ENCODE measurements around the gene GNA15.

Gene GNA15

DNA sequence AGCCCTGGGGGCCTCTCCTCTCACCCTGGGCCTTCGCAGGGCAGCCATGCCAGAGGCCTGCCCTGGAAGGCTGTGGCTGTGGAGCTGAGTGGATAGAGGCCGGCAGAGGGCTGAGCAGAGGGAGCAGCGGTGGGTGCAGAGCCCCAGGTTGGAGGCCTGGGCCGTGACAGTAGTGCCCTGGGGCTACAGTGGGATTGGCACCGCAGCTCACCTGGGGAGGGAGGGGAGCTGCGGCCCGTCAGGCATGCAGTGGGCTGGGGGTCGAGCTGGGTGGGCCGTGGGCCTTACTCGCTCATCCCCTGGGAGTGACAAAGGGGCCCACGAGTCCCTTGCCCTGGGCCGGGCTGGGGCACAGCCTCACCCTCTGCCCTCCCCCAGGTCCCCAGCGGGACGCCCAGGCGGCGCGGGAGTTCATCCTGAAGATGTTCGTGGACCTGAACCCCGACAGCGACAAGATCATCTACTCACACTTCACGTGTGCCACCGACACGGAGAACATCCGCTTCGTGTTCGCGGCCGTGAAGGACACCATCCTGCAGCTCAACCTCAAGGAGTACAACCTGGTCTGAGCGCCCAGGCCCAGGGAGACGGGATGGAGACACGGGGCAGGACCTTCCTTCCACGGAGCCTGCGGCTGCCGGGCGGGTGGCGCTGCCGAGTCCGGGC is 15.1 kb upstream of the GNA15 start:
- Histone ChIP-seq H3K36me3 (ENCODE audit: insufficient read depth, low read length) (no peaks in the 10 kb centered on the region), H2AFZ (ENCODE audit: low read length) (no peak overlapping the region), H4K20me1 (ENCODE audit: insufficient read depth, low read length) (no peaks in the 10 kb centered on the region), H3K79me2 (ENCODE audit: insufficient read depth, low read length) (no peaks in the 10 kb centered on the region), H3K4me1 (ENCODE audit: insufficient read depth, low read length, severe bottlenecking) (no peaks in the 10 kb centered on the region), H3K9ac (ENCODE audit: low read length) (no peak overlapping the region), H3K9me2 (ENCODE audit: low read depth, low read length) (no peaks in the 10 kb centered on the region), H3K4me2 (ENCODE audit: low read length) (no peak overlapping the region), H3K27ac (ENCODE audit: low read depth, low read length, poor library complexity, severe bottlenecking) (no peak overlapping the region), H3K9me3 (ENCODE audit: low read length) (no peaks in the 10 kb centered on the region), H3K27me3 (ENCODE audit: insufficient read depth, low read length) (no peaks in the 10 kb centered on the region; the same call in 1 of the 2 replicates), H3K4me3 (ENCODE audit: low read depth, low read length, poor library complexity, severe bottlenecking) (no peak overlapping the region), H3F3A (ENCODE audit: insufficient read depth, low read length) (no peaks in the 10 kb centered on the region)
- no peak for TF ChIP-seq EZH2 (IDR thresholded peaks at IDR 0.05; ENCODE audit: borderline replicate concordance, low read length)
- TF ChIP-seq, protein P1, sequence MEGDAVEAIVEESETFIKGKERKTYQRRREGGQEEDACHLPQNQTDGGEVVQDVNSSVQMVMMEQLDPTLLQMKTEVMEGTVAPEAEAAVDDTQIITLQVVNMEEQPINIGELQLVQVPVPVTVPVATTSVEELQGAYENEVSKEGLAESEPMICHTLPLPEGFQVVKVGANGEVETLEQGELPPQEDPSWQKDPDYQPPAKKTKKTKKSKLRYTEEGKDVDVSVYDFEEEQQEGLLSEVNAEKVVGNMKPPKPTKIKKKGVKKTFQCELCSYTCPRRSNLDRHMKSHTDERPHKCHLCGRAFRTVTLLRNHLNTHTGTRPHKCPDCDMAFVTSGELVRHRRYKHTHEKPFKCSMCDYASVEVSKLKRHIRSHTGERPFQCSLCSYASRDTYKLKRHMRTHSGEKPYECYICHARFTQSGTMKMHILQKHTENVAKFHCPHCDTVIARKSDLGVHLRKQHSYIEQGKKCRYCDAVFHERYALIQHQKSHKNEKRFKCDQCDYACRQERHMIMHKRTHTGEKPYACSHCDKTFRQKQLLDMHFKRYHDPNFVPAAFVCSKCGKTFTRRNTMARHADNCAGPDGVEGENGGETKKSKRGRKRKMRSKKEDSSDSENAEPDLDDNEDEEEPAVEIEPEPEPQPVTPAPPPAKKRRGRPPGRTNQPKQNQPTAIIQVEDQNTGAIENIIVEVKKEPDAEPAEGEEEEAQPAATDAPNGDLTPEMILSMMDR (IDR thresholded peaks at IDR 0.05; ENCODE audit: low read length): no peak

- Histone ChIP-seq H3K27ac (ENCODE audit: low read depth, low read length, poor library complexity, severe bottlenecking) (no peak overlapping the region), H3K36me3 (ENCODE audit: insufficient read depth, low read length) (no peaks in the 10 kb centered on the region), H3K79me2 (ENCODE audit: insufficient read depth, low read length) (no peaks in the 10 kb centered on the region), H3K9me3 (ENCODE audit: low read length) (no peaks in the 10 kb centered on the region), H3K9ac (ENCODE audit: low read length) (no peak overlapping the region), H3F3A (ENCODE audit: insufficient read depth, low read length) (no peaks in the 10 kb centered on the region), H2AFZ (ENCODE audit: low read length) (no peak overlapping the region), H3K4me3 (ENCODE audit: low read depth, low read length, poor library complexity, severe bottlenecking) (no peak overlapping the region), H3K4me2 (ENCODE audit: low read length) (no peak overlapping the region), H3K4me1 (ENCODE audit: insufficient read depth, low read length, severe bottlenecking) (no peaks in the 10 kb centered on the region), H4K20me1 (ENCODE audit: insufficient read depth, low read length) (no peaks in the 10 kb centered on the region), H3K9me2 (ENCODE audit: low read depth, low read length) (no peaks in the 10 kb centered on the region), H3K27me3 (ENCODE audit: insufficient read depth, low read length) (no peaks in the 10 kb centered on the region; the same call in 1 of the 2 replicates)
- TF ChIP-seq EZH2 (IDR thresholded peaks at IDR 0.05; ENCODE audit: borderline replicate concordance, low read length): no peak
- TF ChIP-seq, protein P1 (IDR thresholded peaks at IDR 0.05; ENCODE audit: low read length): no peak
These were observed 14.4 kb upstream of the GNA15 start for GRCh38 chr19:3121396-3121795.

- no peaks in the 10 kb centered on the region for H3K36me3 ChIP-seq (ENCODE audit: insufficient read depth, low read length)
- no peaks in the 10 kb centered on the region for H3K79me2 ChIP-seq (ENCODE audit: insufficient read depth, low read length)
- no peak overlapping the region for H2AFZ ChIP-seq (ENCODE audit: low read length)
- no peaks in the 10 kb centered on the region; the same call in 1 of the 2 replicates for H3K27me3 ChIP-seq (ENCODE audit: insufficient read depth, low read length)
- no peaks in the 10 kb centered on the region for H3F3A ChIP-seq (ENCODE audit: insufficient read depth, low read length)
- no peak overlapping the region for H3K4me3 ChIP-seq (ENCODE audit: low read depth, low read length, poor library complexity, severe bottlenecking)
- H3K4me2 ChIP-seq (ENCODE audit: low read length): no peak overlapping the region
- H3K9ac ChIP-seq (ENCODE audit: low read length): no peak overlapping the region
- no peaks in the 10 kb centered on the region for H3K9me2 ChIP-seq (ENCODE audit: low read depth, low read length)
- no peak for TF ChIP-seq EZH2 (IDR thresholded peaks at IDR 0.05; ENCODE audit: borderline replicate concordance, low read length)
- TF ChIP-seq, protein P1 (IDR thresholded peaks at IDR 0.05; ENCODE audit: low read length): no peak
- H3K27ac ChIP-seq (ENCODE audit: low read depth, low read length, poor library complexity, severe bottlenecking): no peak overlapping the region
- no peaks in the 10 kb centered on the region for H3K9me3 ChIP-seq (ENCODE audit: low read length)
- no peaks in the 10 kb centered on the region for H4K20me1 ChIP-seq (ENCODE audit: insufficient read depth, low read length)
- no peaks in the 10 kb centered on the region for H3K4me1 ChIP-seq (ENCODE audit: insufficient read depth, low read length, severe bottlenecking)
These were observed 13.9 kb upstream of the GNA15 start for GRCh38 chr19:3121821-3122511.
